H1 (cell line): ENCODE measurements around the gene LCMT1. TPM values are rescaled to one million over a fixed set of nuclear protein-coding genes. Genes with fewer than 3 reads are reported as not detected.

Experiments used
- CTCF ChIA-PET: fragments of 300-600 bp; sonication (Branson Sonifier 250); formaldehyde crosslinking; loops from one replicate; lab custom pipeline; 2021; ENCODE audit not compliant: partially characterized antibody; lab: Charles Lee
- POLR2A ChIA-PET: fragments of 300-600 bp; sonication (Branson Sonifier 250); formaldehyde crosslinking; loops from one replicate; lab custom pipeline; 2021; ENCODE audit warnings: inconsistent platforms; ENCODE audit not compliant: partially characterized antibody; lab: Charles Lee
- DNase-seq, 2 experiments: peaks; one replicate each; pipeline versions ENCODE4 v3.0.0 to v3.0.0-alpha.2; 2010 to 2022; ENCODE audit warnings: low spot score in 2 of 2, low read depth in 1 of 2, mixed read lengths in 1 of 2
- FAIRE-seq: peaks from 2 replicates; lab custom pipeline; 2011; peaks lifted over from hg19 to GRCh38; lab: Jason Lieb, UNC
- H2AFZ ChIP-seq: 2 replicates; pipeline ENCODE4 v1.8.1; 2012; ENCODE audit warnings: low read length, inconsistent platforms
- H2AK5ac ChIP-seq: 2 replicates; pipeline ENCODE4 v1.6.1; 2013; ENCODE audit warnings: low read depth, low read length
- H2BK120ac ChIP-seq: replicated peaks from 2 replicates; pipeline ENCODE3; 2013; ENCODE audit warnings: low read depth, low read length, inconsistent platforms
- H2BK12ac ChIP-seq: 2 replicates; pipeline ENCODE4 v1.6.1; 2013; ENCODE audit warnings: low read depth, low read length
- H2BK15ac ChIP-seq: 2 replicates; pipeline ENCODE4 v1.6.1; 2013; ENCODE audit warnings: low read length
- H2BK20ac ChIP-seq: 2 replicates; pipeline ENCODE4 v1.6.1; 2013; ENCODE audit warnings: low read length
- H2BK5ac ChIP-seq: 2 replicates; pipeline ENCODE4 v1.6.1; 2013; ENCODE audit warnings: low read depth, low read length
- H3K14ac ChIP-seq: 2 replicates; pipeline ENCODE4 v1.6.1; 2013; ENCODE audit warnings: inconsistent platforms; ENCODE audit not compliant: insufficient read length
- H3K18ac ChIP-seq: 2 replicates; pipeline ENCODE4 v1.6.1; 2013; ENCODE audit warnings: low read length; ENCODE audit errors: extremely low read depth
- H3K23ac ChIP-seq: 2 replicates; pipeline ENCODE4 v1.6.1; 2013; ENCODE audit warnings: inconsistent platforms; ENCODE audit not compliant: insufficient read length
- H3K23me2 ChIP-seq: 2 replicates; pipeline ENCODE4 v1.6.1; 2013; ENCODE audit warnings: low read depth, low read length
- H3K27ac ChIP-seq: 2 replicates; pipeline ENCODE4 v1.6.1; 2011; ENCODE audit warnings: low read depth, low read length, inconsistent platforms
- H3K27me3 ChIP-seq, 4 experiments: replicated peaks in 1 of 4; 1 replicate in 1 of 4; 2 replicates in 3 of 4; pipeline versions ENCODE4 v1.6.1 to v1.8.1; 2011 to 2013; ENCODE audit warnings: low read length in 3 of 4, mild to moderate bottlenecking in 3 of 4, inconsistent platforms in 2 of 4, mixed read lengths in 2 of 4, moderate library complexity in 1 of 4; ENCODE audit not compliant: control insufficient read depth in 3 of 4, insufficient read depth in 3 of 4; ENCODE audit errors: extremely low read depth in 1 of 4
- H3K36me3 ChIP-seq, 4 experiments: 2 replicates each; pipeline versions ENCODE4 v1.6.1 to v1.8.1; 2011 to 2013; ENCODE audit warnings: mild to moderate bottlenecking in 4 of 4, low read length in 3 of 4, moderate library complexity in 2 of 4, control low read depth in 1 of 4, inconsistent platforms in 1 of 4; ENCODE audit not compliant: insufficient read depth in 4 of 4, control insufficient read depth in 2 of 4
- H3K4ac ChIP-seq: replicated peaks from 2 replicates; pipeline ENCODE3; 2013; ENCODE audit warnings: low read length, low read depth, mixed read lengths, inconsistent platforms; ENCODE audit not compliant: insufficient read length
- H3K4me1 ChIP-seq, 4 experiments: replicated peaks in 1 of 4; 1 replicate in 1 of 4; 2 replicates in 3 of 4; pipeline versions ENCODE4 v1.6.1 to v1.8.1; 2011 to 2013; ENCODE audit warnings: low read length in 3 of 4, inconsistent platforms in 2 of 4, mixed read lengths in 1 of 4; ENCODE audit not compliant: insufficient read depth in 4 of 4, control insufficient read depth in 3 of 4
- H3K4me2 ChIP-seq, 2 experiments: 2 replicates each; pipeline versions ENCODE4 v1.6.1 to v1.8.1; 2011 to 2013; ENCODE audit warnings: low read depth in 2 of 2, low read length in 2 of 2, control low read depth in 1 of 2, inconsistent platforms in 1 of 2, mild to moderate bottlenecking in 1 of 2; ENCODE audit not compliant: insufficient read depth in 1 of 2
- H3K4me3 ChIP-seq, 4 experiments: fragments of 200-600, 300-600 bp in 1 of 4; sonication (generic), shearing (Covaris generic), sonication (Bioruptor Twin) in 1 of 4; 2 replicates each; pipeline versions ENCODE4 v1.5.1 to v1.8.1; 2011 to 2016; ENCODE audit warnings: low read length in 4 of 4, low read depth in 3 of 4, control low read depth in 2 of 4, inconsistent platforms in 2 of 4, mild to moderate bottlenecking in 2 of 4, mixed read lengths in 1 of 4, moderate library complexity in 1 of 4; ENCODE audit not compliant: insufficient read depth in 2 of 4; ENCODE audit errors: extremely low read depth in 1 of 4
- H3K56ac ChIP-seq: replicated peaks from 2 replicates; pipeline ENCODE3; 2013; ENCODE audit warnings: low read depth, mild to moderate bottlenecking, mixed read lengths, low read length, inconsistent platforms; ENCODE audit not compliant: insufficient read length
- H3K79me1 ChIP-seq: 2 replicates; pipeline ENCODE4 v1.6.1; 2013; ENCODE audit warnings: low read depth, low read length, control low read depth
- H3K79me2 ChIP-seq, 2 experiments: 2 replicates each; pipeline versions ENCODE4 v1.6.1 to v1.8.1; 2012 to 2013; ENCODE audit warnings: low read length in 2 of 2, mild to moderate bottlenecking in 2 of 2, inconsistent platforms in 1 of 2; ENCODE audit not compliant: insufficient read depth in 2 of 2, control insufficient read depth in 1 of 2
- H3K9ac ChIP-seq, 4 experiments: replicated peaks in 1 of 4; 1 replicate in 1 of 4; 2 replicates in 3 of 4; pipeline versions ENCODE4 v1.6.1 to v1.8.1; 2011 to 2013; ENCODE audit warnings: low read depth in 3 of 4, low read length in 3 of 4, control low read depth in 2 of 4, mild to moderate bottlenecking in 2 of 4, moderate library complexity in 2 of 4, inconsistent platforms in 1 of 4; ENCODE audit errors: extremely low read depth in 1 of 4
- H3K9me3 ChIP-seq, 2 experiments: 2 replicates each; pipeline versions ENCODE4 v1.6.1 to v1.8.1; 2012 to 2013; ENCODE audit warnings: mild to moderate bottlenecking in 2 of 2, moderate library complexity in 2 of 2, control low read depth in 1 of 2, inconsistent platforms in 1 of 2, low read depth in 1 of 2, low read length in 1 of 2, mixed read lengths in 1 of 2; ENCODE audit not compliant: insufficient read depth in 2 of 2
- H4K20me1 ChIP-seq, 2 experiments: replicated peaks in 1 of 2; 2 replicates each; pipeline versions ENCODE3 to v1.8.1; 2011 to 2013; ENCODE audit warnings: inconsistent platforms in 2 of 2, low read length in 2 of 2, mild to moderate bottlenecking in 1 of 2; ENCODE audit not compliant: insufficient read depth in 2 of 2, control insufficient read depth in 1 of 2
- H4K5ac ChIP-seq: 2 replicates; pipeline ENCODE4 v1.6.1; 2013; ENCODE audit warnings: low read length, low read depth, mixed read lengths, inconsistent platforms; ENCODE audit not compliant: insufficient read length
- H4K8ac ChIP-seq: 2 replicates; pipeline ENCODE4 v1.8.0; 2013; ENCODE audit warnings: mild to moderate bottlenecking, moderate library complexity, low read length, inconsistent platforms; ENCODE audit not compliant: insufficient read depth; ENCODE audit errors: extremely low read depth
- H4K91ac ChIP-seq: replicated peaks from 2 replicates; pipeline ENCODE3; 2013; ENCODE audit warnings: low read length, mixed read lengths, inconsistent platforms; ENCODE audit not compliant: insufficient read length
- ASH2L ChIP-seq: fragments of 200-600, 300-600 bp; sonication (generic); IDR thresholded peaks from one replicate; pipeline ENCODE4 v1.7.1; 2017; ENCODE audit warnings: low read length
- CBX5 ChIP-seq: fragments of 300-800, 300-1000 bp; sonication (generic); IDR thresholded peaks from 2 replicates; pipeline ENCODE4 v1.7.1; 2016; ENCODE audit warnings: antibody characterized with exemption, low read length, low read depth
- E2F6 ChIP-seq: IDR thresholded peaks from 2 replicates; pipeline ENCODE4 v1.6.1; 2012; ENCODE audit warnings: inconsistent platforms
- FOSL1 ChIP-seq: IDR thresholded peaks from 2 replicates; pipeline ENCODE4 v1.6.1; 2011; ENCODE audit warnings: mild to moderate bottlenecking, low read depth, low read length, moderate library complexity; ENCODE audit not compliant: insufficient read depth
- GABPA ChIP-seq: IDR thresholded peaks from 2 replicates; pipeline ENCODE4 v1.6.1; 2011; ENCODE audit warnings: mild to moderate bottlenecking, low read length, moderate library complexity, borderline replicate concordance; ENCODE audit not compliant: insufficient read depth
- NRF1 ChIP-seq: IDR thresholded peaks from 2 replicates; pipeline ENCODE4 v1.6.1; 2011; ENCODE audit warnings: mild to moderate bottlenecking, low read depth, low read length, improper control_type of control experiment
- POLR2AphosphoS5 ChIP-seq: IDR thresholded peaks from 2 replicates; pipeline ENCODE4 v1.6.1; 2011; ENCODE audit warnings: low read depth, low read length
- SAP30 ChIP-seq: fragments of 300-600 bp; sonication (generic); IDR thresholded peaks from 2 replicates; pipeline ENCODE4 v1.7.1; 2012; ENCODE audit warnings: low read length, moderate library complexity, mild to moderate bottlenecking, inconsistent platforms; ENCODE audit not compliant: insufficient read depth, insufficient replicate concordance
- SP1 ChIP-seq: IDR thresholded peaks from 2 replicates; pipeline ENCODE4 v1.6.1; 2011; ENCODE audit warnings: low read depth, low read length
- TAF7 ChIP-seq: optimal IDR thresholded peaks from 2 replicates; pipeline ENCODE3; 2011; ENCODE audit warnings: low read depth, mild to moderate bottlenecking, inconsistent platforms, low read length, moderate library complexity, borderline replicate concordance
- TBP ChIP-seq: IDR thresholded peaks from 2 replicates; pipeline ENCODE4 v1.6.1; 2011; ENCODE audit warnings: low read depth, low read length, improper control_type of control experiment
- USF2 ChIP-seq: IDR thresholded peaks from 2 replicates; pipeline ENCODE4 v1.6.1; 2011; ENCODE audit warnings: low read length, improper control_type of control experiment
- WGBS, 2 experiments: shearing (Covaris generic) in 1 of 2; methylation state at CpG; one replicate each; pipeline versions ENCODE4 v1.1.6 to v1.1.7; 2013 to 2015; ENCODE audit warnings: low lambda C conversion rate in 2 of 2, mixed read lengths in 2 of 2, inconsistent platforms in 1 of 2, low coverage in 1 of 2, missing lambda C conversion rate in 1 of 2; ENCODE audit not compliant: insufficient replicate concordance in 2 of 2, insufficient coverage in 1 of 2, insufficient read length in 1 of 2; ENCODE audit errors: extremely low coverage in 1 of 2, missing lambda C conversion rate in 1 of 2; 5-methylcytosine and 5-hydroxymethylcytosine counted together
- polyA plus RNA-seq, 7 experiments: library from polyadenylated mRNA; depleted of rRNA in 3 of 7; stranded (reverse) in 5 of 7; unstranded in 2 of 7; fragments of >200 nt in 5 of 7; fragments of 200-250 nt in 2 of 7; gene quantifications; 1 replicate in 5 of 7; 2 replicates in 1 of 7; 4 replicates in 1 of 7; pipeline versions ENCODE4 v1.2.1 to v1.2.3, GENCODE V29; 2011 to 2013; ENCODE audit warnings: missing spikeins in 2 of 7, mixed read lengths in 2 of 7
- total RNA-seq: library from RNA; stranded (reverse); fragmentation: NEBNext Ultra II Directional; extraction: Animal tissue kit (Norgen Biotek cat#: 25700); gene quantifications from 2 replicates; pipeline ENCODE4 v1.2.1, GENCODE V29; 2021

The LCMT1 gene
- total and polyA plus RNA-seq, 2 of the 8 experiments (the other 6 are each of a cell fraction or from before 2014, with no cell fraction given), result 61.0 to 80.8 TPM

- Histone ChIP-seq H3K79me1 (no peaks in the 10 kb centered on the region), H3K36me3 (peaks cover 7 to 41% (median 27%) of the 10 kb centered on the region in 4 experiments; a peak in 7 of 8 replicates), H2BK15ac (no peak overlapping the region), H3K27me3 (no peaks in the 10 kb centered on the region), H2AFZ (no peak overlapping the region), H2BK120ac (no peak overlapping the region), H3K9me3 (no peaks in the 10 kb centered on the region), H4K8ac (no peak overlapping the region), H2BK20ac (no peak overlapping the region), H2BK12ac (no peak overlapping the region), H3K23ac (no peak overlapping the region), H3K9ac (no peak overlapping the region), H3K4me2 (no peak overlapping the region), H3K23me2 (no peaks in the 10 kb centered on the region), H3K18ac (no peak overlapping the region), H3K56ac (no peak overlapping the region), H4K20me1 (no peaks in the 10 kb centered on the region), H4K5ac (no peak overlapping the region), H3K4me1 (no peaks in the 10 kb centered on the region)
- FAIRE-seq (no peak), DNase-seq (no peak)
- POLR2A ChIA-PET, result no interaction called here
- CTCF ChIA-PET, result no interaction called here
- TF ChIP-seq FOSL1 (no peak), GABPA (no peak), NRF1 (no peak), SP1 (no peak), USF2 (no peak), TBP (no peak), E2F6 (no peak), TAF7 (no peak), POLR2AphosphoS5 (no peak), CBX5 (no peak), SAP30 (no peak), ASH2L (no peak)
- TF ChIP-seq, all 59 proteins: peak for 0
- no peaks in the 10 kb centered on the region for H3K79me2 ChIP-seq
- H3K27ac ChIP-seq, result no peak overlapping the region
- no peak overlapping the region for H2BK5ac ChIP-seq
- no peak overlapping the region for H3K4ac ChIP-seq
- WGBS, 2 experiments, result 90% methylated on average over 5 of the region's 5 CpGs; no CpG with 5 or more reads in 1 of the 2 experiments
- no peak overlapping the region for H4K91ac ChIP-seq
- H3K14ac ChIP-seq, result no peak overlapping the region
- H3K4me3 ChIP-seq, result no peak overlapping the region
- H2AK5ac ChIP-seq, result no peak overlapping the region
Observed at GRCh38 chr16:25171390-25171789, 59.8 kb downstream of the LCMT1 start.
